ENCODE measurements around the gene CDK2AP2.
"Not testable (repeated sequence)": the region's sequence is repeated elsewhere in the genome, so short reads cannot be mapped to it uniquely, and the experiment has no call there.

The CDK2AP2 gene

GRCh38 chr11:67486481-67487195, 21.3 kb downstream of the CDK2AP2 start:
- DNase-seq (ENCODE audit: low read depth, low spot score): no peak
- POLR2A ChIA-PET: no interaction called here
- CTCF ChIA-PET: no interaction called here
- TF ChIP-seq CTCF (IDR thresholded peaks at IDR 0.05; ENCODE audit: insufficient read depth, low read length, missing control alignments): no peak
- H3K4me3 ChIP-seq (ENCODE audit: low read depth, low read length): no peak overlapping the region

GRCh38 chr11:67485873-67486361, 22.0 kb downstream of the CDK2AP2 start:
- H3K4me3 ChIP-seq (ENCODE audit: low read depth, low read length); POLR2A ChIA-PET; DNase-seq (ENCODE audit: low read depth, low spot score): not testable (repeated sequence)
- CTCF ChIA-PET: interaction anchor here (1.9 kb wide), 1 partner anchor 20 kb away, joined by 4 read pairs; the partner anchor contains the start of gene PITPNM1

GRCh38 chr11:67484847-67485311, 23.1 kb downstream of the CDK2AP2 start:
- no peak overlapping the region for H3K4me3 ChIP-seq (ENCODE audit: low read depth, low read length)
- ChIA-PET POLR2A (no interaction called here), CTCF (interaction anchor here (1.9 kb wide), 1 partner anchor 21 kb away, joined by 4 read pairs; the partner anchor contains the start of gene PITPNM1)
- no peak for TF ChIP-seq CTCF (IDR thresholded peaks at IDR 0.05; ENCODE audit: insufficient read depth, low read length, missing control alignments)
- no peak for DNase-seq (ENCODE audit: low read depth, low spot score)

- ChIA-PET CTCF (interaction anchor here (1.9 kb wide), 1 partner anchor 22 kb away, joined by 4 read pairs; the partner anchor contains the start of gene PITPNM1), POLR2A (no interaction called here)
- H3K4me3 ChIP-seq (ENCODE audit: low read depth, low read length): peak overlapping the region; percentile 79
- TF ChIP-seq CTCF (IDR thresholded peaks at IDR 0.05; ENCODE audit: insufficient read depth, low read length, missing control alignments): no peak
- DNase-seq (ENCODE audit: low read depth, low spot score): no peak
Measured at GRCh38 chr11:67483831-67484665, 23.9 kb downstream of the CDK2AP2 start.

- ChIA-PET POLR2A (interaction anchor here (0.6 to 1.0 kb wide), 3 partner anchors 8 to 109 kb away, joined by 3 to 7 read pairs (median 5); partner anchors contain the start of genes CLCF1 and PPP1CA), CTCF (interaction anchor here (0.7 to 1.0 kb wide), 4 partner anchors 14 to 134 kb away, joined by 3 to 4 read pairs (median 3); partner anchors contain the start of genes PITPNM1 and TMEM134)
- TF ChIP-seq CTCF (IDR thresholded peaks at IDR 0.05; ENCODE audit: insufficient read depth, low read length, missing control alignments): peak; percentile 24
- H3K4me3 ChIP-seq (ENCODE audit: low read depth, low read length): peak within 1 kb of the TSS; percentile 79
- DNase-seq (ENCODE audit: low read depth, low spot score): peak; percentile 79
Measured at GRCh38 chr11:67482827-67483798, 24.8 kb downstream of the CDK2AP2 start, which contains the start of gene AIP. Gene AIP (plus strand): TSS chr11:67483026. CDS start chr11:67483159, 133 bp downstream.

Measured in AG04449 (cell line).